Peyer's patch (tissue), 4 donors: ENCODE data around the gene PRKCA. TPM values are rescaled to one million over a fixed set of nuclear protein-coding genes. Genes with fewer than 3 reads are reported as not detected.
A peak's percentile ranks its signal among the peaks of the same experiment; 100 is the strongest.

Source experiments
- DNase-seq, 3 donors: peaks; one replicate each; pipeline ENCODE4 v3.0.0-alpha.2; 2017 to 2019
- H3K27ac ChIP-seq, 4 donors: fragments of 200-600 bp; sonication (generic); one replicate each; pipeline ENCODE4 v1.5.1; 2016 to 2019
- H3K27me3 ChIP-seq, 2 donors: fragments of 200-600 bp; sonication (generic); one replicate each; pipeline ENCODE4 v1.5.1; 2019
- H3K36me3 ChIP-seq, 3 donors: fragments of 200-600 bp; sonication (generic); one replicate each; pipeline ENCODE4 v1.5.1; 2016 to 2019
- H3K4me1 ChIP-seq, 4 donors: fragments of 200-600 bp; sonication (generic); one replicate each; pipeline ENCODE4 v1.5.1; 2016 to 2019
- H3K4me3 ChIP-seq, 4 donors: fragments of 200-600 bp; sonication (generic); 1 replicate in 3 of 4; 2 replicates in 1 of 4; pipeline ENCODE4 v1.5.1; 2016 to 2019; ENCODE audit warnings: mild to moderate bottlenecking in 1 of 4
- H3K9me3 ChIP-seq, 4 donors: fragments of 200-600 bp; sonication (generic); one replicate each; pipeline ENCODE4 v1.5.1; 2016 to 2019; ENCODE audit warnings: mild to moderate bottlenecking in 1 of 4
- CTCF ChIP-seq, 6 experiments: fragments of 450-650 bp in 4 of 6; fragments of 200-600 bp in 2 of 6; sonication (generic) in 1 of 6; IDR thresholded peaks; one replicate each; pipeline ENCODE4 v1.5.1; 2017 to 2019; ENCODE audit warnings: antibody characterized with exemption in 6 of 6, mild to moderate bottlenecking in 3 of 6, moderate library complexity in 1 of 6
- POLR2A ChIP-seq, 2 donors: fragments of 450-650 bp; IDR thresholded peaks; one replicate each; pipeline ENCODE4 v1.5.1; 2017; ENCODE audit warnings: antibody characterized with exemption in 2 of 2, mild to moderate bottlenecking in 2 of 2, moderate library complexity in 2 of 2
- total RNA-seq, 4 donors: library from RNA; depleted of rRNA; stranded (reverse); fragments of >200 nt; gene quantifications; one replicate each; pipeline ENCODE4 v1.1.0, GENCODE V29; 2016

PRKCA gene
- total RNA-seq, 4 donors from 2014 or later: 32.2 to 47.0 (median 43.5) TPM

GRCh38 chr17:66407864-66408263, 105.5 kb downstream of the PRKCA start:
- TF ChIP-seq POLR2A (IDR thresholded peaks at IDR 0.05): no peak
- TF ChIP-seq CTCF (IDR thresholded peaks at IDR 0.05): no peak
- H3K4me1 ChIP-seq: peaks cover 0 to 4% (median 0%) of the 10 kb centered on the region in 4 donors
- no peak overlapping the region for H3K27ac ChIP-seq
- no peaks in the 10 kb centered on the region for H3K36me3 ChIP-seq
- H3K4me3 ChIP-seq: no peak overlapping the region
- H3K27me3 ChIP-seq: no peaks in the 10 kb centered on the region
- H3K9me3 ChIP-seq: no peaks in the 10 kb centered on the region
- DNase-seq: no peak

- H3K27ac ChIP-seq: no peak overlapping the region
- DNase-seq: no peak
- H3K4me3 ChIP-seq: no peak overlapping the region
- H3K36me3 ChIP-seq: no peaks in the 10 kb centered on the region
- peaks cover 0 to 38% (median 0%) of the 10 kb centered on the region in 4 donors for H3K4me1 ChIP-seq
- no peak for TF ChIP-seq CTCF (IDR thresholded peaks at IDR 0.05)
- TF ChIP-seq POLR2A (IDR thresholded peaks at IDR 0.05): no peak
- H3K27me3 ChIP-seq: no peaks in the 10 kb centered on the region
- H3K9me3 ChIP-seq: no peaks in the 10 kb centered on the region
Observed at GRCh38 chr17:66411520-66411919, 109.1 kb downstream of the PRKCA start.

GRCh38 chr17:66412857-66413558, 110.6 kb downstream of the PRKCA start:
- no peak for DNase-seq
- no peaks in the 10 kb centered on the region for H3K27me3 ChIP-seq
- H3K27ac ChIP-seq: peak overlapping the region in 3 of 4 donors; percentile 1 to 61 (median 38)
- no peak overlapping the region for H3K4me3 ChIP-seq
- H3K9me3 ChIP-seq: no peaks in the 10 kb centered on the region
- H3K36me3 ChIP-seq: no peaks in the 10 kb centered on the region
- TF ChIP-seq CTCF (IDR thresholded peaks at IDR 0.05): no peak
- no peak for TF ChIP-seq POLR2A (IDR thresholded peaks at IDR 0.05)
- peaks cover 0 to 38% (median 0%) of the 10 kb centered on the region in 4 donors for H3K4me1 ChIP-seq

GRCh38 chr17:66413559-66414520, 111.4 kb downstream of the PRKCA start:
- H3K4me1 ChIP-seq: peaks cover 0 to 38% (median 0%) of the 10 kb centered on the region in 4 donors
- no peaks in the 10 kb centered on the region for H3K27me3 ChIP-seq
- H3K9me3 ChIP-seq: no peaks in the 10 kb centered on the region
- DNase-seq: no peak
- H3K4me3 ChIP-seq: no peak overlapping the region
- H3K27ac ChIP-seq: peak overlapping the region in 3 of 4 donors; percentile 19 to 61 (median 38)
- no peak for TF ChIP-seq POLR2A (IDR thresholded peaks at IDR 0.05)
- TF ChIP-seq CTCF (IDR thresholded peaks at IDR 0.05): no peak
- no peaks in the 10 kb centered on the region for H3K36me3 ChIP-seq

- H3K4me3 ChIP-seq: no peak overlapping the region
- H3K36me3 ChIP-seq: no peaks in the 10 kb centered on the region
- TF ChIP-seq POLR2A (IDR thresholded peaks at IDR 0.05): no peak
- no peak for TF ChIP-seq CTCF (IDR thresholded peaks at IDR 0.05)
- H3K4me1 ChIP-seq: peaks cover 0 to 38% (median 0%) of the 10 kb centered on the region in 4 donors
- no peaks in the 10 kb centered on the region for H3K9me3 ChIP-seq
- no peaks in the 10 kb centered on the region for H3K27me3 ChIP-seq
- peak overlapping the region in 3 of 4 donors; percentile 23 to 43 (median 38) for H3K27ac ChIP-seq
- no peak for DNase-seq
Observed at GRCh38 chr17:66414561-66415175, 112.3 kb downstream of the PRKCA start.
